ENCODE data around the gene TNS1. TPM values are rescaled to one million over a fixed set of nuclear protein-coding genes. Genes with fewer than 3 reads are reported as not detected.

TNS1 gene
- total and polyA plus RNA-seq, 9 of the 15 experiments (the other 6 are each of a cell fraction or from before 2014, with no cell fraction given): 0.13 to 2.7 (median 0.77) TPM

DNA sequence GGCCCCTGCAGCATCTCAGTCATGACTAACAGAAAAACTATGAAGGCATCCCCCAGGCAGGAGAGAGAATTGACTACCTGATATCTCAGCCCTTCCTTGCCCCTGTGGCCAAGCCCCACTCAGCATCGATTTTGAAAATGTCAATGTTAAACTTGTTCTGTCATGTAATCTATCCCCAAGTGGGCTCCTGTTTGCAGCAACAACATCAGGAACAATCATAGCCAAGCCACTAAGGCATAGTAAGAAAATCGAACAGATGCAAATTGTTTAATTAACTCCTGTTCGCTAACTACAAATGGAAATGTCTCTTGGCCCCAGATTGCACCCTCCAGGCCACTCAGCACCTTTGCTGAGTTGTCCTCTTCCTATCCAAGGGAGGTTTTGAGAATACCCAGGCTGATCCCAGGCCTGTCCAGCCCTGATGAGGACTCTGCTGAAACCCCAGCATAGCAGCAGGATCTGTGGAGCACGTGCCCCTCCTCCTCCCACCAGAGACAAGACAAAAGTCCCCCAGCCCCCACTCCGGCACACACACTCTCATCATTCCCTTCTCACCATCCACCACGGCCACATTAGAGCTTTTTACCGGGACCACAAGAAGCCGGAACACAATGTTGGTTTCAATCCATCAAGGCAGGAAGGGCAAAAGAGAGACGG lies 150.1 kb downstream of the TNS1 start:
- POLR2A ChIA-PET: interaction anchor here (1.7 kb wide), 1 partner anchor 11 kb away, joined by 4 read pairs; no protein-coding TSS in a partner anchor

More for the DNA sequence above, 150.1 kb downstream of the TNS1 start:
- no TSS peak for BruUV-seq (replicated peaks)
- no peak for TF ChIP-seq TEAD4 (IDR thresholded peaks at IDR 0.05; ENCODE audit: low read length)
- no peak for TF ChIP-seq TEAD4 (CRISPR knock-in tag; IDR thresholded peaks at IDR 0.05; ENCODE audit: borderline replicate concordance)
- no peak for TF ChIP-seq OTX1 (CRISPR knock-in tag; IDR thresholded peaks at IDR 0.05)
- no peak for TF ChIP-seq FOXO4 (CRISPR knock-in tag; IDR thresholded peaks at IDR 0.05)
- no peak for TF ChIP-seq HNRNPH1 (optimal IDR thresholded peaks at IDR 0.05; ENCODE audit: low read depth, low read length)
- intact Hi-C loops (cut with micrococcal nuclease): no loop called here
- no peak overlapping the region for H3K4me2 ChIP-seq (ENCODE audit: insufficient read depth, low read length)
- no peaks in the 10 kb centered on the region for H3K9me3 ChIP-seq (replicated peaks; ENCODE audit: control insufficient read depth, insufficient read depth, low read depth, low read length)
- H4K20me1 ChIP-seq (replicated peaks; ENCODE audit: control insufficient read depth, insufficient read depth, low read length): no peaks in the 10 kb centered on the region
- H3K4me1 ChIP-seq (replicated peaks in 1 of 2; ENCODE audit: control insufficient read depth in 2 of 2, insufficient read depth in 2 of 2, low read length in 2 of 2): peaks cover 3 to 17% of the 10 kb centered on the region in 2 experiments; a peak in 4 of 5 replicates
- DNase-seq (ENCODE audit: extremely low read depth in 1 of 4, low spot score in 3 of 4) (no peak), FAIRE-seq (no peak), ATAC-seq (no peak)
- no peaks in the 10 kb centered on the region for H3K9me1 ChIP-seq (ENCODE audit: control insufficient read depth, insufficient read depth, low read length)
- no peaks in the 10 kb centered on the region for H3K79me2 ChIP-seq (ENCODE audit: control insufficient read depth, insufficient read depth, low read length)
- H3K9ac ChIP-seq (ENCODE audit: insufficient read depth in 1 of 2, low read depth in 2 of 2, low read length in 2 of 2): no peak overlapping the region; a peak in 1 of 4 replicates
- CTCF ChIA-PET (ENCODE audit: low intra/inter-chr PET ratio): no interaction called here
- no peaks in the 10 kb centered on the region for H3K36me3 ChIP-seq (ENCODE audit: control insufficient read depth, insufficient read depth, low read length)
- no peak overlapping the region for H3K27ac ChIP-seq (ENCODE audit: extremely low read depth, low read depth, low read length)
- no peak overlapping the region for H3K4me3 ChIP-seq
- in situ Hi-C loops (cut with MboI): no loop called here
- peaks cover 0 to 33% of the 10 kb centered on the region in 2 experiments; a peak in 3 of 5 replicates for H3K27me3 ChIP-seq (ENCODE audit: control insufficient read depth in 2 of 2, insufficient read depth in 2 of 2, low read length in 2 of 2)
- H2AFZ ChIP-seq (ENCODE audit: low read depth, low read length): no peak overlapping the region
- 1% methylated on average over 8 of the region's 9 CpGs for whole genome bisulfite sequencing (ENCODE audit: insufficient coverage, low coverage, missing lambda C conversion rate)

Data from K562 (cell line).